Type B pancreatic cell (in vitro differentiated cells): ENCODE measurements around the gene TUBGCP6. TPM values are rescaled to one million over a fixed set of nuclear protein-coding genes. Genes with fewer than 3 reads are reported as not detected.

Source experiments
- DNase-seq: peaks from one replicate; pipeline ENCODE4 v3.0.0; 2021; ENCODE audit warnings: mixed read lengths; ENCODE audit not compliant: unreplicated experiment; ENCODE audit errors: extremely low spot score
- H3K27ac Mint-ChIP-seq: 2 replicates; pipeline ENCODE4 v1.8.0; 2021; ENCODE audit warnings: mild to moderate bottlenecking, mixed read lengths
- H3K27me3 Mint-ChIP-seq: 2 replicates; pipeline ENCODE4 v1.8.0; 2021; ENCODE audit warnings: mixed read lengths
- H3K36me3 Mint-ChIP-seq: 2 replicates; pipeline ENCODE4 v1.8.0; 2021; ENCODE audit warnings: mixed read lengths
- H3K4me1 Mint-ChIP-seq: one replicate; pipeline ENCODE4 v1.8.0; 2021; ENCODE audit warnings: mixed read lengths; ENCODE audit not compliant: unreplicated experiment
- H3K4me3 Mint-ChIP-seq: 2 replicates; pipeline ENCODE4 v1.8.0; 2021; ENCODE audit warnings: mild to moderate bottlenecking, mixed read lengths
- H3K9me3 Mint-ChIP-seq: 2 replicates; pipeline ENCODE4 v1.8.0; 2021; ENCODE audit warnings: mixed read lengths
- CTCF ChIP-seq: fragments of 200-600 bp; sonication (generic); conservative IDR thresholded peaks from 2 replicates; pipeline ENCODE4 v1.5.0; 2021; ENCODE audit warnings: antibody characterized with exemption, mild to moderate bottlenecking
- total RNA-seq: library from RNA; stranded (reverse); gene quantifications from 2 replicates; pipeline ENCODE4 v1.2.1, GENCODE V29; 2021; ENCODE audit warnings: low replicate concordance

The TUBGCP6 gene
- total RNA-seq, 1 donor from 2014 or later, result 51.4 TPM

DNA sequence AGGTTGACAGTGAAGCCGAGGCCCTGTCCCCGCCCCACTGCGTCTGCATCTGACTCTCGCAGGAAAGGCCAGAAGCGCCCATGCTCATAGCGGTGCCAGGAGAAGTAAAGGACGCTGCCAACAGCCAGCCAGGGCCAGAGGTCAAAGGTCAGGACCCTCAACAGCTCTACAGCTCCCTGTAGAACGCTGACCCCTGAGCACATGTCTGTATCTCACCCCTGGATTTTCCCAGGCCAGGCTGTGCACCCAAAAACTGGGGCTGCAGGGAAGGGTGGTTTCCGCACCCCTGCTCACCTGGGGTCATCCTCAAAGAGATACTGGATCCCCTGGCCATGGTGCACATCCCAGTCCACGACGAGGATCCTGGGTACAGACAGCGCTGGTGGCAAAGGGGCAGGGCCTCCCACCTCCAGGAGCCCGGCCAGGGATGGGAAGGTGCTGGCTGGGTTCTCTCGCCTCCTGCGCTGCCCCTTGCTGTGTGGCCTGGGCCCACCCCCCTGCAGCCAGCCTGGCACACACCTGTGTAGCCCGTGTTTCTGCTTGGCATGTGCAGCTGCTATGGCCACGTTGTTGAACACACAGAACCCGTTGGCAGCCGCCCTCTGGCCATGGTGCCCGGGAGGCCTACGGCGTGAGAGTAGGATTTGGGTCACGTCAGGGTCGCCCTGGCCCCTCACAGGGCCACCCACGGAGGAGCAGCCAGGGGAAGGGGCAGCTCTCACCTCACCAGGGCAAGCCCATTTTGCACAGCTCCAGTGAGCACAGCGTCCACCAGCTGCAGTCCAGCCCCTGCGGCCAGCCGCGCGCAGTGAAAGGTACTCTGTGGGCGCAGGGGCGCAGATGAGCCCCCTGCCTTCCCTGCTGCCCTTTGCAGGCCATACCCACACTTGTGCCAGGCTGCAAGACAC is 4.8 kb upstream of the TUBGCP6 start:
- Mint-ChIP-seq H3K9me3 (no peaks in the 10 kb centered on the region), H3K27me3 (no peaks in the 10 kb centered on the region), H3K36me3 (no peaks in the 10 kb centered on the region), H3K4me3 (peak overlapping the region; percentile 87), H3K4me1 (peaks cover 4% of the 10 kb centered on the region), H3K27ac (no peak overlapping the region)
- no peak for TF ChIP-seq CTCF
- no peak for DNase-seq

DNA sequence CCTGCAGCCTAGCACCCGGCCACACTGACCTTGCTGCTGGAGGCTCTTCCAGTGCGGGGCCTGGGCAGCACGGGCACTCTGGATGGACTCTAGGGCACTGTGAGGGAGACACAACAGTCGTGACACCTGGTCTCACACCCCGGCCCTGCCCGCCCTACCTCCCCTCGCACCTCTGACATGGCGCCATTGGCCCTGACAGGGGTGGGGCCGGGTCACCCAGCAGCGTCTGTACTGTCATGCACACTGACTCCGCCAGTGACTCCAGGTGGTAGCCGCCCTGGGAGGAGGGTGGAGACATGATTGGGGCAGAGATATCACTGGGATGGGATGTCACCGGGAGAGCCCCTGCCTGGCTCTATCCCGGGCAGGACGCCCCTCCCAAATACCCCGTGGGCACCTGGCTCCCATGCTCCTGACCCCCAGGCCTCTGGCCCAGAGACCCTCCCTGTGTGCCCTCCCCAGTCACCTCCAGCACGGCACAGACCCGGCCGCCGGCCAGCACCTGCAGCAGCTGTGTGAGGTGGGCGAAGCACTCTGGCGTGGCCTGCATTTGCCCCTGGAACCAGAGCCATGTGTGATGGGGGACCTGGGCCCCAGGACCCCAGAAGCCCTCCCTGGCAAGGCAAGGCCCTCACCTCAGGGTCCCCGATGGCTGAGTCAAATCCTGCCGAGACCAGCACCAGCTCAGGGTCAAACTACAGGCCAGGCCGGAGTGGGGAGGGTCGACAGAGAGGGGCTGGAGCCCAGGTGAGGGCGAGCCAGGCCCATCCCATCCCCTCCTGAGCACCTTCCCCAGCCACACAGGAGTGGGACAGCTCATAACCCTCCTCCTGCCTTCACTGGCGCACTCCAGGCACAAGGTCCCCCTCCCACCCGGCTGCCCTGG is 3.6 kb upstream of the TUBGCP6 start:
- no peak for TF ChIP-seq CTCF
- H3K4me3 Mint-ChIP-seq, result peak overlapping the region; percentile 71
- no peaks in the 10 kb centered on the region for H3K36me3 Mint-ChIP-seq
- H3K4me1 Mint-ChIP-seq, result peaks cover 4% of the 10 kb centered on the region
- no peaks in the 10 kb centered on the region for H3K9me3 Mint-ChIP-seq
- no peak overlapping the region for H3K27ac Mint-ChIP-seq
- DNase-seq, result no peak
- no peaks in the 10 kb centered on the region for H3K27me3 Mint-ChIP-seq

GRCh38 chr22:50247748-50248147 is 2.9 kb upstream of the TUBGCP6 start:
- no peaks in the 10 kb centered on the region for H3K27me3 Mint-ChIP-seq
- H3K27ac Mint-ChIP-seq, result peak overlapping the region; percentile 62
- peak overlapping the region; percentile 71 for H3K4me3 Mint-ChIP-seq
- TF ChIP-seq CTCF, result no peak
- no peaks in the 10 kb centered on the region for H3K36me3 Mint-ChIP-seq
- DNase-seq, result no peak
- H3K4me1 Mint-ChIP-seq, result peaks cover 4% of the 10 kb centered on the region
- no peaks in the 10 kb centered on the region for H3K9me3 Mint-ChIP-seq

DNA sequence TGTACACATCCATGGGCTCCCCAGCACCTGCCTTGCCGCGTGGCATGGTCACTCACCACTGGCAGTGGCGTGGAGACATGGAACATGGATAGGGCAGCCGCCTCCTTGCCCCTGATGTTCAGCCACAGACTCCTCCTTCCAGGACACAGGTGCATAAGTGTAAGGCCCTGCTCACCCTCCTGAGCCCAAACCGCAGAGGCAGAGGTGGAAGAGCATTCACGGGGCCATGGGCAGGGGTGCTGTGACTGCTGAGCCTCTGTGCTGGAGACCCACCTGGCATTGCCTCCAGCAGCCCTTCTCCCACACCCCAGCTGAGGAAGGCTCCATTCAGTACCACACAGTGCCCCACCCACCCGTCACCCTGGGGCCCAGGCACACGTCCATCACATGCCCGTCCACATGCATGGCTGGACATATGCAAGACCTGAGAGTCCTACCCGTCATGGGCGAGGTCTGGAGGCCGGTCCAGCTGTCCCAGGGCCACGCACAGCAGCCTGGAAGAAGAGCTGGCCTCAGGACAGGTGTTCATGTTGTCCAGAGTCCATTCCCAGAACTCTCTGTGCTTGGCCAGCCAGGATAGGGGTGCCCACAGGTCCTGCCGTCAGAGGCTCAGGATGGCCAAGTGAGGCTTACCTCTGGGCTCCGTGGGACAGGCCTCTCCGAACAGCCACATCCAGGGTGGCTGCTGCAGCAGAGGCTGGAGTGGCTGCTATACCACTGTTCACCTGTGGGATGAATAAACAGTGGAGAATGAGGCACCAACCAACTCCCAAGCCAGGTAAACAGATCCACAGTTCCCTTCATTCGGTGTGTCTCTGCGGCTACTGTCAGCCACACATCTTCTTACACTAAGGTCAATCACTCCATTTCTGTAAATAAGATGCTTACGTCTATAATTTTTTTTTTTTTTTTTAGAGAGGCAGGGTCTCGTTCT is 1.7 kb upstream of the TUBGCP6 start:
- DNase-seq, result no peak
- Mint-ChIP-seq H3K4me3 (peak overlapping the region; percentile 97), H3K27me3 (no peaks in the 10 kb centered on the region), H3K4me1 (peaks cover 11% of the 10 kb centered on the region), H3K27ac (peak overlapping the region; percentile 62), H3K9me3 (no peaks in the 10 kb centered on the region), H3K36me3 (no peaks in the 10 kb centered on the region)
- peak; percentile 42 for TF ChIP-seq CTCF
